HG03575 (cell line): ENCODE measurements around the gene PITX1.
"Not testable (repeated sequence)": the region's sequence is repeated elsewhere in the genome, so short reads cannot be mapped to it uniquely, and the experiment has no call there.

Source experiments
- ATAC-seq: cut with Tn5 transposase; IDR thresholded peaks from one replicate; pipeline ENCODE4 v1.9.1; 2021; ENCODE audit not compliant: unreplicated experiment, insufficient number of reproducible peaks, low FRiP score; ENCODE audit errors: extremely low read depth

The PITX1 gene

DNA sequence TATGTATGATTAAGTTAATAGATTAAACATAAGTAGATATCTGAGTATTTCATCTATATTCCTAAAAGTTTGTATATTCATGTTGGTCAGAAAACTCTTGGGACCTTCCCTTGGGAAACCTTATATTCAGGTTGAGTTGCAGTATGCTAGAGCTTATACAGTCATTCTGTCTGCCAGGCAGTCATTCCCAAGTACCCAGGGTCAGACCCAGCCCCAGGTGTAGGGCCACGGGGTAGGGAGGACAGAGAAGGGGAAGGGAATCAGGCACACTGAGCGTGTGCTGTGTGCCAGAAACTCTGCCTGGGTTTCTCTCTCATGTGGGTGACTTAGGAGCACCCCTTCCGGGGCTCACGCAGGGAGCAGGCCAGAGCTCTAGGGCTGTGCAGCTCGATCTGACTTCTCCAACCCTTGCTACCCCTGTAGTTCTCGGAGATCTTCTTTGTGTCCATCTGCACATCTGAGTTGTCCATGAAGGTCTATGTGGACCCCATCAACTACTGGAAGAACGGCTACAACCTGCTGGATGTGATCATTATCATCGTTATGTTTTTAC lies 38.1 kb downstream of the PITX1 start:
- ATAC-seq: no peak

DNA sequence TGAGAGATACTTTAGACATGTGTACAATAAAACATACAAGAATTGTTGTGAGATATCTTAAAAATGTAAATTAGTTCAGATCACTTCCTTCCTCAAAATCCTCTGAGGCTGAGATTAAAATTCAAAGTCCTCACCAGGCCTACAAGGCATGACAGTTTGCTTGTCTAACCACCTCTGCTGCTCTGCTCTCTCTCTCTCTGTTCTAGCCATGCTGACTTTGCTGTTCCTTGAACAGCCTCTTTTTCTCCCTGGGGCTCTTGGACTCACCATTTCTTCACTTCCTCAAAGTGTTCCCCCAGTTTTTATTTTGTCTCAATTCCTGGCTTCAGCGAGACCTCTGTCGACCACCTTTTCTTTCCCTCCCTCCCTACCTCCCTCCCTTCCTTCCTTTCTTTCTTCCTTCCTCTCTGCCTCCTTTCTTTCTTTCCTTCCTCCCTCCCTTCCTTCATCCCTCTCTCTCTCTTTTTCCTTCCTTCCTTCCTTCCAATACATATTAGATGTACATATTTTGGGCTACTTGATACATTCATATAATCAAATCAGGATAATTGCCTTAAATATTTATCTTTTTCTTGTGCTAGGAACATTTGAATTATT lies 39.4 kb downstream of the PITX1 start:
- no peak for ATAC-seq

DNA sequence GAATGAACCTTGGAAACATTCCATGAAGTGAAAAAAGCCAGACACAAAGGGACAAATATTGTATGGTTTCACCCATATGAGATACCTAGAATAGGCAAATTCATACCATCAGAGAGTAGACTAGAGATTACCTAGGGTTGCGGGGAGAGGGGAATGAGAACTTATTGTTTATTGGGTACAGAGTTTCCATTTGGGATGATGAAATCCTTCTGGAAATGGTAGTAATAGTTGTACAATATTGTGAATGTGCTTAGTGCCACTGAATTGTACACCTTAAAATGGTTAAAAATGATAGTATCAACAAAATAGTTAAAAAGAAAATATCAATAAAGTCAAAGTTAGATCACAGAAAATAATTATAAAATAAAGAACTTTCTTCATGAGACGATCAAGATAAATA lies 40.9 kb downstream of the PITX1 start:
- ATAC-seq: no peak

DNA sequence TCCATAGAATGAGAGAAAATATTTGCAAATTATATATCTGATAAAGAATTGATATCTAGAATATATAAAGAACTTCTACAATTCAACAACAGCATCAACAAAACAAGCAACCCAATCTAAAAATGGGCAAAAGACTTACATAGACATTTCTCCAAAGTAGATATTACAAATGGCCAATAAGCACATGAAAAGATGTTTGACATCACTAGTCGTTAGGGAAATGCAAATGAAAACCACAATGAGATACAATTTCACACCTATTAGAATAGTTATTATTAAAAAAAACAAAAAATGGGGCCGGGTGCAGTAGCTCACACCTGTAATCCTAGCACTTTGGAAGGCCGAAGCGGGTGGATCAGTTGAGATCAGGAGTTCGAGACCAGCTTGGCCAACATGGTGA lies 41.9 kb downstream of the PITX1 start:
- no peak for ATAC-seq

DNA sequence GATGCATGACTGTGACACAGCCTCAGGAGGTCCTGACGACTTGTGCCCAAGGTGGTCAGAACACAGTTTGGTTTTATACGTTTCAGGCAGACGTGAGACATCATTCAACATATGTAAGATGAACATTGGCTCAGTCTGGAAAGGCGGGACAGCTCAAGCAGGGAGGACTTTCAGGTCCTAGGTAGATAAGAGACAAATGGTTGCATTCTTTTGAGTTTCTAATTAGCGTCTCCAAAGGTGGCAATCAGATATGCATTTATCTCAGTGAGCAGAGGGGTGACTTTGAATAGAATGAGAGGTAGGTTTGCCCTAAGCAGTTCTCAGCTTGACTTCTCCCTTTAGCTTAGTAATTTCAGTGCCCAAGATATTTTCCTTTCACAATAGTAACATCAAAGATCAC lies 43.8 kb downstream of the PITX1 start:
- ATAC-seq: not testable (repeated sequence)

DNA sequence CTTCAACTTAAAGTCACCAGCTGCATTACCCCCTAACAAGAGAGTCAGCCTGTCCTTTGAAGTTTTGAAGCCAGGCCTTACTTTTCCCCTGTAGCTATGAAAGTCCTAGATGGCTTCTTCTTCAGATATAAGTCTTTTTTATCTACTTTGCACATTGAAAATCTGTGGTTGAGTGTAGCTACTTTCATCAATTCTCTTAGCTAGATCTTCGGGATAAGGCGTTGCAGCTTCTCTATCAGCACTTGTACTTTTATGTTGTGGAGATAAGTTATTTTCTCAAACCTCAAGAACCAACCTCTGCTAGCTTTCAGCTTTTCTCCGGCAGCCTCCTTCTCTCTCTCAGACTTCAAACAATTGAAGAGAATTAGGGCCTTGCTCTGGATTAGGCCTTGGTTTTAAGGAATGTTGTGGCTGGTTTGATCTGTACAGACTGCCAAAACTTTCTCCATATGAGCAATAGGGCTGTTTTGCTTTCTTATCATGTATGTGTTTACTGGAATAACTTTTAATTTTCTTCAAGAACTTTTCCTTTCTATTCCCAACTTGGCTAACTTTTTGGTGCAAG lies 44.7 kb downstream of the PITX1 start:
- no peak for ATAC-seq

DNA sequence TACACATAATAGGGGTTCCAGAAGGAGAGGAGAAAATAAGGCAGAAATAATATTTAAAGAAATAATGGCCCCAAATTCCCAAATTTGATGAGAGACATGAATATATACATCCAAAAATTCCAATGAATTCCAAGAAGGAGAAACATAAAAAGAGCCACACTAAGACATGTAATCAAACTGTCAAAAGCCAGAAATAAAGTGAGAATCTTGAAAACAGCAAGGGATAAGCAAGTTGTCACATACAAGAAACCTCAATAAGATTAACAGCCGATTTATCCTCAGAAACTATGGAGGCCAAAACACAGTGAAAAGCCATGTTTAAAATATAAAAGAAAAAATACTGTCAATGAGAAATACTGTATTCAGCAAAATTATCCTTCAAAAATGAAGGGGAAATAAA lies 51.8 kb downstream of the PITX1 start:
- ATAC-seq: no peak

DNA sequence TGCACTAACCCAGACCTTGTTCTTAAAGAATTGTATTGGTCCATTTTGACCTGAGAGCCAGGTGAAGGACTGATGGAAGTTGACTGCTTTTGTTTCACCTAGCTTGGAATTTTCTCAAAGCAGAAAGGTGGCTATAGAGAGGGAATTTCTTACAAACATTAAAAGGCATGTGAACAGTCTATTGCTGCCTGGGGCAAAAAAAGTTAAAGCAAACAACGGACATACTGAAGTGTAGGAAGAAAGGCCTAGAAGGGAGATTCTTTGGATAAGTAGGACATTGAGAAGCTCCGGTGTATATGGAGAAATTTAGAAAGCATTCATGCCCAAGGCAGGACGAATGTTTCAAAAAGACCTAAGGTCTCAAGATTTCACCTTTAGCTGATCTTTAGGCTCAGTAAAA lies 54.6 kb downstream of the PITX1 start:
- no peak for ATAC-seq
